Activated CD8-positive, alpha-beta memory T cell treated with anti-CD3 and anti-CD28 coated beads, Interleukin-2, amount 10 ng/mL, durations not matched to agents 7 days and 5 days (primary cell): ENCODE measurements around the gene CSE1L. TPM values are rescaled to one million over a fixed set of nuclear protein-coding genes. Genes with fewer than 3 reads are reported as not detected.
A peak's percentile ranks its signal among the peaks of the same experiment; 100 is the strongest.
"Not testable (repeated sequence)": the region's sequence is repeated elsewhere in the genome, so short reads cannot be mapped to it uniquely, and the experiment has no call there.

ENCODE experiments used
- ATAC-seq: fragments of 150-1000 bp; cut with Tn5 transposase; one replicate; pipeline ENCODE4 v1.10.0; 2021; ENCODE audit warnings: moderate library complexity
- CTCF ChIA-PET: fragments of 350-600 bp; sonication (Branson Sonifier 250); formaldehyde crosslinking; loops from one replicate; lab custom pipeline; 2021; ENCODE audit warnings: antibody characterized with exemption; lab: Charles Lee
- DNase-seq: peaks from one replicate; pipeline ENCODE4 v3.0.0-alpha.2; 2020
- H3K27ac Mint-ChIP-seq: one replicate; pipeline ENCODE4 v1.8.0; 2021; ENCODE audit warnings: mild to moderate bottlenecking, mixed read lengths
- H3K27me3 Mint-ChIP-seq: one replicate; pipeline ENCODE4 v1.8.0; 2021; ENCODE audit warnings: mixed read lengths
- H3K36me3 Mint-ChIP-seq: one replicate; pipeline ENCODE4 v1.8.0; 2021; ENCODE audit warnings: mild to moderate bottlenecking, mixed read lengths
- H3K4me1 Mint-ChIP-seq: one replicate; pipeline ENCODE4 v1.8.0; 2021; ENCODE audit warnings: mixed read lengths
- H3K4me3 Mint-ChIP-seq: one replicate; pipeline ENCODE4 v1.8.0; 2021; ENCODE audit warnings: mild to moderate bottlenecking, moderate library complexity, mixed read lengths
- H3K9me3 Mint-ChIP-seq: one replicate; pipeline ENCODE4 v1.8.0; 2022; ENCODE audit warnings: low read depth, mixed read lengths
- total RNA-seq, 2 experiments: library from RNA; stranded (reverse); gene quantifications; one replicate each; pipeline ENCODE4 v1.2.3, GENCODE V29; 2021

The CSE1L gene, protein sequence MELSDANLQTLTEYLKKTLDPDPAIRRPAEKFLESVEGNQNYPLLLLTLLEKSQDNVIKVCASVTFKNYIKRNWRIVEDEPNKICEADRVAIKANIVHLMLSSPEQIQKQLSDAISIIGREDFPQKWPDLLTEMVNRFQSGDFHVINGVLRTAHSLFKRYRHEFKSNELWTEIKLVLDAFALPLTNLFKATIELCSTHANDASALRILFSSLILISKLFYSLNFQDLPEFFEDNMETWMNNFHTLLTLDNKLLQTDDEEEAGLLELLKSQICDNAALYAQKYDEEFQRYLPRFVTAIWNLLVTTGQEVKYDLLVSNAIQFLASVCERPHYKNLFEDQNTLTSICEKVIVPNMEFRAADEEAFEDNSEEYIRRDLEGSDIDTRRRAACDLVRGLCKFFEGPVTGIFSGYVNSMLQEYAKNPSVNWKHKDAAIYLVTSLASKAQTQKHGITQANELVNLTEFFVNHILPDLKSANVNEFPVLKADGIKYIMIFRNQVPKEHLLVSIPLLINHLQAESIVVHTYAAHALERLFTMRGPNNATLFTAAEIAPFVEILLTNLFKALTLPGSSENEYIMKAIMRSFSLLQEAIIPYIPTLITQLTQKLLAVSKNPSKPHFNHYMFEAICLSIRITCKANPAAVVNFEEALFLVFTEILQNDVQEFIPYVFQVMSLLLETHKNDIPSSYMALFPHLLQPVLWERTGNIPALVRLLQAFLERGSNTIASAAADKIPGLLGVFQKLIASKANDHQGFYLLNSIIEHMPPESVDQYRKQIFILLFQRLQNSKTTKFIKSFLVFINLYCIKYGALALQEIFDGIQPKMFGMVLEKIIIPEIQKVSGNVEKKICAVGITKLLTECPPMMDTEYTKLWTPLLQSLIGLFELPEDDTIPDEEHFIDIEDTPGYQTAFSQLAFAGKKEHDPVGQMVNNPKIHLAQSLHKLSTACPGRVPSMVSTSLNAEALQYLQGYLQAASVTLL
- total RNA-seq: 100 to 1,000 TPM in 1 of 2 experiments, 10 to 100 TPM in 1; 93.1 to 111 TPM

DNA sequence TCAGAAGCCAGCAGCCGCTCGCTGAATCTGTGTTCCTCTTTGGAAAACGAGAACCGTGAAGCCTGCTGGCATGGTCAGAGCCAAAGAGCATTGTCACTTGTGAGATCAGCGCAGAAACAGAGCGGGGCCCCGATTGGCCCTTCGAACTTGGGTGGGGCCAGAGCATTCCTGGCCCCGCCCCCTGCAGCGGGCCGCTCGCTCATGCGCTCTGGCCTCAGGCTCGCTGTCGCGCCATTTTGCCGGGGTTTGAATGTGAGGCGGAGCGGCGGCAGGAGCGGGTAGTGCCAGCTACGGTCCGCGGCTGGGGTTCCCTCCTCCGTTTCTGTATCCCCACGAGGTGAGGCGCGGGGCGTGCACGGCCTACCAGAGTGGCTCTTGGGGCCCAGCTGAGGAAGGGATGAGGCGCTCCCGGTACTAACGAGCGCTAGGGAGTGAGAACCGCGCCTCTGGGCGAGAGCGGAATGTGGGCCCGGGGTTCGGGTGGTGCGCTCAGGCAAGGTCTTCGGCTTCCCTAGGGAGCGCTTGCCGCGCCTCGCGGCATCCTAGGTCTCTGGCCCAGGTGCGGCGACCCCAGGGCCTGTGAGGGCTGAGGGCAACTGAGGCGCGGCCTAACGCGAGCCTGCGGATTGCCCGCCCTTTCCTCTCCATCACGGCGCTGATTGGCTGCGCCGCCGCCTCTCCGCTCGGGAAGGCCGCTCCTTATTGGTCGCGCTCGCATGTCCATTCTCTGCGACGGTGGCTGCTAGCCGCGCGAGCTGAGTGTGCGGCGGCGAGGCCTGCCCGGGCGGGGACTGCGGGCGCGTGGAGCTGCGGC, at the start of gene CSE1L:
TSS of gene CSE1L (plus strand) at position 226 of the 814 bp plus-strand sequence. CDS start 12,152 bp downstream, outside the sequence.
- Mint-ChIP-seq H3K27ac (peak within 1 kb of the TSS; percentile 95), H3K4me3 (peak within 1 kb of the TSS; percentile 98), H3K27me3 (no peaks in the 10 kb centered on the region), H3K4me1 (peaks cover 40% of the 10 kb centered on the region), H3K9me3 (no peaks in the 10 kb centered on the region), H3K36me3 (peaks cover 31% of the 10 kb centered on the region)
- DNase-seq (peak; percentile 96), ATAC-seq (peak; percentile 91)
- CTCF ChIA-PET: interaction anchor here (1.0 to 1.9 kb wide), 7 partner anchors 10 to 171 kb away, joined by 3 to 6 read pairs (median 3); no protein-coding TSS in a partner anchor

DNA sequence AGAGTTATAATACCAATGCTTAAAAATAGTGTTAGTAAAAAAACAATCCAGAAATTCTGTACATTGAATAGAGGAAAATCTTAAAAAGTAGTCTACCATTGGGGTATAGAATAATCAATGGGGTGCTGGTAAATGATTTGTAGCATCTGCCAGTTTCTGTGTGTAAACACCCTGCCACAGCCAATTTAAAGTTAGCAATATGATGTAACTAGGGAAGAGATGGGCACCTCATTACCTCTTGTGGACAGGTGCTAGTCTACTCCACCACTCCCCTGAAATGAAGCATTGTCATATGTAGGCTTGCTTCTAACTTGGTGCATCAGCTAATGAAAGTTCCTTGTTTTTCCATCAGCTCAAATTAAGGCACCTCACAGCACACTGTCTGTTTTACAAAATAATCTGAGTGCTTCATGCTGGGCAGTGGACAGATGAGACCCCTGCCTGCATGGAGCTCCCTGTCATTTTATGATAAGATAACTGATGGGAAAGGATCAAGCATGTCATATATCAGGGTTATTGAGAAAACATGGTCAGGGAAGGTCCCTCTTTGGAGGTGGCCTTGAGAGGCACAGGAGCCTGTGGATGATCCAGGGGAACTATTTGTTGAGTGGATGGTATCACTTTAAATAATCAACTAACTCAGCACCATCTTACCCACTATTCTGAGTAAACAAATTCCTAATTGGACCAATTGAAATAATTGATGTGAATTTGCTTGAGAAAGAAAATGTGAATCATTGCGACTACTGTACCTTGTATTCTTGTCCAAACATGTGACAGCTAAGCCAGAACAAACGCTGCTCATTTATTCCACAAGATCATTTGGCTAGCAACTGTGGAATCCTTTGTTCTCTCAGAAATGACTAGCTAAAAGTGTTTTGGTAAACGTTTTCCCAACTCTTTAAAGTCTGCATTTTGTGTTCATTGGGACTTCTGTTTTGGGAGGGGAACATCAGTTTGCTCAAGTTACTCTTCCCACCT, 45.9 kb upstream of the CSE1L start:
- Mint-ChIP-seq H3K36me3 (peaks cover 33% of the 10 kb centered on the region), H3K27me3 (no peaks in the 10 kb centered on the region), H3K4me3 (no peak overlapping the region), H3K27ac (peak overlapping the region; percentile 9), H3K4me1 (no peaks in the 10 kb centered on the region), H3K9me3 (no peaks in the 10 kb centered on the region)
- no peak for ATAC-seq
- CTCF ChIA-PET: no interaction called here
- no peak for DNase-seq

DNA sequence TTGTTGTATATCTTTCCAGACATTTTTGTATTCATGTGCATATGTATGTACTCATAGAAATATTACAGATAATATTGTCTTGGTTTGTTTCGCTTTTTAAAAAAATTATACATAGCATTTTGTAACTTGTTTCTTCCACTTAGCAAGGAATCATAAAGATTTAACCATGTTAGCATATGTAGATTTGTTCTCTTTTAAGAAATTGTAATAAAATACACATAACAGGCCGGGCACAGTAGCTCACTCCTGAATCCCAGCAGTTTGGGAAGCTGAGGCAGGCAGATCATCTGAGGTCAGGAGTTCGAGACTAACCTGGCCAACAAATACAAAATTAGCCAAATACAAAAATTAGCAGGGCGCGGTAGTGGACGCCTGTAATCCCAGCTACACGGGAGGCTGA, 44.4 kb upstream of the CSE1L start:
- Mint-ChIP-seq H3K27ac (no peak overlapping the region), H3K4me1 (no peaks in the 10 kb centered on the region), H3K27me3 (no peaks in the 10 kb centered on the region), H3K4me3 (no peak overlapping the region), H3K9me3 (no peaks in the 10 kb centered on the region), H3K36me3 (peaks cover 33% of the 10 kb centered on the region)
- no peak for ATAC-seq
- no peak for DNase-seq
- CTCF ChIA-PET: no interaction called here

DNA sequence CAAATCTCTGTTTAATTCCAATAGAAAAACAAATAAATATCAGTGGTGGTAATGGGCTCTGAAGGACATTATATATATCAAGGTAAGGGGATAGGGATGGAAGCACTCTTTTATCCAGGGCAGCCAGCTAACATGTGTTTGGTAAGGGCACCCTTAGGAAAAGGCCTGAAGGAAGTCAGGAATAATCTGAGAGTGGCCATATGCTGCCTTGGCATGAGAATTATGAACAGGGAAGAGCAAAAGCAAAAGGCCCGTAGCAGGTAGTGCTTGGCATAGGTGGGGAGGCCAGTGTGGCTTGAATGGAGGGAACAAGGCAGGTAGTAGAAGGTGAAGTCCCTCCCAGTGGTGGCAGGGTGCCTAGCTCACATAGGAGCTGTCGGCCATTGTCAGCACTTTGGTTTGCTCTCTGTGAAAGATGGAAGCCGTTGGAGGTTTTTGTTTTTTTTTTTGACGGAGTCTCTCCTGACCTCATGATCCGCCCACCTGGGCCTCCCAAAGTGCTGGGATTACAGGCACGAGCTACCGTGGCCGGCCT, 39.6 kb upstream of the CSE1L start:
- CTCF ChIA-PET: no interaction called here
- Mint-ChIP-seq H3K36me3 (peaks cover 23% of the 10 kb centered on the region), H3K27ac (no peak overlapping the region), H3K27me3 (no peaks in the 10 kb centered on the region), H3K4me3 (no peak overlapping the region), H3K9me3 (no peaks in the 10 kb centered on the region), H3K4me1 (no peaks in the 10 kb centered on the region)
- DNase-seq (no peak), ATAC-seq (no peak)

DNA sequence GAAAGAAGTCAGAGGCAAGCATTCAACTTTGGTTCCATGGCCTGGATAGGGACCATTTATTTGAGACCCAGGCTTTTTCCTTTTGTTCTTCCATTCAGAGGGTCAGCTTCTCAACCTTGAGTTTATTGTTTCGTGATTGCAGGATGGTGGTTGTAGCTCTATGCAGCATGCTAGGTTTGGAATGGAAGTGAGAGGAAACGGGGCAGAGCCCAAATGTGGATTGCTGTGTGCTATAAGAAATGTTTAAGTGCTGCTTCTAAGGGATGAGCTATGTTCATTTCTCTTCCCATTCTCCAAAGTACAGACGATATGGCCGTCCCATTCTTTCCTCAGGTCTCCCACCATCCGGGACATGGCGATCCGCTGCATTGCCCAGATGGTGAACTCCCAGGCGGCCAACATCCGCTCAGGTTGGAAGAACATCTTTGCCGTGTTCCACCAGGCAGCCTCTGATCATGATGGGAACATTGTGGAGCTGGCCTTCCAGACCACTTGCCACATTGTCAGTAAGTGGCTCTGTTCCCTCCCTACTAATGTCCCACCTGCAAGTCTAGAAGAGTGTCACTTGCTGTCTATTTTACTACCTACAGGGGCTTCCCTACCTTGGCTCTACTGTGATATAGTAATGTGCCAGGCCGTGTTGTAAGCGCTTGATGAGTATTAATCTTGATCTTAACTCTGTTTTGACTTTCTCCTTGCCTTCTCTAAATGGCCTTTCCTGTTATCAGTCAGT, 36.0 kb upstream of the CSE1L start:
- no peaks in the 10 kb centered on the region for H3K9me3 Mint-ChIP-seq
- no peak overlapping the region for H3K4me3 Mint-ChIP-seq
- ATAC-seq (no peak), DNase-seq (no peak)
- H3K27me3 Mint-ChIP-seq: no peaks in the 10 kb centered on the region
- CTCF ChIA-PET: interaction anchor here (1.2 kb wide), 1 partner anchor 14 kb away, joined by 3 read pairs; no protein-coding TSS in a partner anchor
- no peaks in the 10 kb centered on the region for H3K4me1 Mint-ChIP-seq
- H3K27ac Mint-ChIP-seq: no peak overlapping the region
- H3K36me3 Mint-ChIP-seq: peaks cover 29% of the 10 kb centered on the region

DNA sequence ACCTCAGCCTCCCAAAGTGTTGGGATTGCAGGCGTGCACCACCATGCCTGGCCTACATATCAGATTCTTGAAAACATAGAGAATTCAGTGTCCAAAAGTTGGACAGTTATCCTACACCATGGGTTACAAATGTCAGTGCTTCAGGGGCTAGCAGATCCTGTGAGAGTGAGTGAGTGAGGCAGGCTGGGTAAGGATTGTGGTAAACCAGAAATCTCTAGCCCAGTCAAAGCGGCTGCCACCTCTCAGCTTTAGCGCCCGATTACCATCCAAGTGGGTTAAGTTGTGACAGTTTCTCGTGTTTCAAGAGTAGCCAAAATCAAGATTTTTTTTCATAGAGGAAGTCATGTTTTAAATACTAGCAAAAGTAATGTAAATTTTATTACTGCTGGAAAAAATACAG, 21.9 kb upstream of the CSE1L start:
- H3K4me1 Mint-ChIP-seq: no peaks in the 10 kb centered on the region
- peak; percentile 47 for ATAC-seq
- H3K36me3 Mint-ChIP-seq: peaks cover 23% of the 10 kb centered on the region
- no peaks in the 10 kb centered on the region for H3K9me3 Mint-ChIP-seq
- no peaks in the 10 kb centered on the region for H3K27me3 Mint-ChIP-seq
- no peak for DNase-seq
- CTCF ChIA-PET: interaction anchor here (1.0 kb wide), 1 partner anchor 119 kb away, joined by 4 read pairs; no protein-coding TSS in a partner anchor
- no peak overlapping the region for H3K4me3 Mint-ChIP-seq
- H3K27ac Mint-ChIP-seq: no peak overlapping the region

DNA sequence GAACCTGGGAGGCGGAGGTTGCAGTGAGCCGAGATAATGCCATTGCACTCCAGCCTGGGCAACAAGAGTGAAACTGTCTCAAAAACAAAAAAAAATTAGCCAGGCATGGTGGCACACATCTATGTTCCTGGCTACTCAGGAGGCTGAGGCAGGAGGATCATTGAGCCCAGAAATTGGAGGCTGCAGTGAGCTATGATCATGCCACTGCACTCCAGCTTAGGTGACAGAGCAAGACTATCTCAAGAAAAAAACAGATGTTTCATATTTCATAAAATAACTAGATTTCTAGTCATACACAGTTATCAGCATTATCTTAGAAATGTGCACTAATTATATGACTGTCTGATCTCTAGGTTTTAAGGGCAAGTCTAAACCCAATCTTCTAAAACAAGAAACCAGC, 17.9 kb upstream of the CSE1L start:
- H3K27ac Mint-ChIP-seq, DNase-seq, H3K27me3 Mint-ChIP-seq, H3K4me1 Mint-ChIP-seq, H3K4me3 Mint-ChIP-seq, ATAC-seq, H3K9me3 Mint-ChIP-seq: not testable (repeated sequence)
- peaks cover 23% of the 10 kb centered on the region for H3K36me3 Mint-ChIP-seq
- CTCF ChIA-PET: interaction anchor here (1.9 to 2.5 kb wide), 2 partner anchors 29 to 189 kb away, joined by 4 to 8 read pairs; no protein-coding TSS in a partner anchor

DNA sequence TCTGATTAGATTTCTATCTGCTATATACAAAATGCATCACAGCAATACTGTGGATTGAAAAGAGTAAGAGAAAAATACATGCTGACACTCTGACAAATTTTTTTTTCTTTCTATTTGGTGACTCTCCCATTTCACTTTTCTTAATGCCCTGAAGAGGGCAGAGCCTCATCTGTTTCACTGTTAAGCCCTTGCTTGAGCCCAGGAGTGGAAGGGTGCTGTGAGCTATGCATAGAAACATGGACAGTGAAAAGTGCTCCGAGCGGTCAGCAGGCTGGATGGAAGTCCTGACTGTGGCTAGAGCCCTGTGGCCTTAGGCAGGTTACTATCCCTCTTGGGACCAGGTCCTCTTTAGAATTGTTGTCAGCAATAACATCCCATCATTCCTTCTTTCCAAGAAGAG, 17.4 kb upstream of the CSE1L start:
- no peak overlapping the region for H3K4me3 Mint-ChIP-seq
- H3K27ac Mint-ChIP-seq: no peak overlapping the region
- H3K36me3 Mint-ChIP-seq: peaks cover 27% of the 10 kb centered on the region
- CTCF ChIA-PET: interaction anchor here (0.8 to 2.5 kb wide), 4 partner anchors 9 to 189 kb away, joined by 3 to 8 read pairs (median 5); partner anchors contain the start of gene CSE1L
- no peaks in the 10 kb centered on the region for H3K27me3 Mint-ChIP-seq
- ATAC-seq (no peak), DNase-seq (no peak)
- H3K9me3 Mint-ChIP-seq: no peaks in the 10 kb centered on the region
- H3K4me1 Mint-ChIP-seq: no peaks in the 10 kb centered on the region

DNA sequence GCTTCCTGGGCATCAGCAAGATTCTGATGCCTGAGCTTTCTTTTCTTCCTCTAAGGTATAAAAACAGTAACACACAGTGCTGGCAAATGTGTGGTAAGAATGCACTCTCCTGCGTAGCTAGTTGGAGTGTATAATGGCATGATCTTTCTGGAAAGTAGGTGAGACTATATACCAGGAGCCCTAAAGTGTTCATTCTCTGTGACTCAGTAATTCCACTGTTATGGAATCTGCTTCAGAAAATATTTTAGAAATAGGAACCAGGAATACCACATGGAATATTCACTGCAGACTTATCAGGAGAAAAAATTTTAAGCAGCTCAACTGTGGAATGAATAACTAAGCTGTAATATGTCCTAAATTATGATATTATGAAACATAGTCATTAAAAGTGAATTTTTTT, 16.9 kb upstream of the CSE1L start:
- Mint-ChIP-seq H3K27ac (no peak overlapping the region), H3K4me1 (no peaks in the 10 kb centered on the region), H3K27me3 (no peaks in the 10 kb centered on the region), H3K36me3 (peaks cover 27% of the 10 kb centered on the region), H3K9me3 (no peaks in the 10 kb centered on the region), H3K4me3 (no peak overlapping the region)
- no peak for DNase-seq
- ATAC-seq: no peak
- CTCF ChIA-PET: interaction anchor here (0.8 to 2.5 kb wide), 5 partner anchors 9 to 394 kb away, joined by 3 to 8 read pairs (median 4); partner anchors contain the start of gene CSE1L

DNA sequence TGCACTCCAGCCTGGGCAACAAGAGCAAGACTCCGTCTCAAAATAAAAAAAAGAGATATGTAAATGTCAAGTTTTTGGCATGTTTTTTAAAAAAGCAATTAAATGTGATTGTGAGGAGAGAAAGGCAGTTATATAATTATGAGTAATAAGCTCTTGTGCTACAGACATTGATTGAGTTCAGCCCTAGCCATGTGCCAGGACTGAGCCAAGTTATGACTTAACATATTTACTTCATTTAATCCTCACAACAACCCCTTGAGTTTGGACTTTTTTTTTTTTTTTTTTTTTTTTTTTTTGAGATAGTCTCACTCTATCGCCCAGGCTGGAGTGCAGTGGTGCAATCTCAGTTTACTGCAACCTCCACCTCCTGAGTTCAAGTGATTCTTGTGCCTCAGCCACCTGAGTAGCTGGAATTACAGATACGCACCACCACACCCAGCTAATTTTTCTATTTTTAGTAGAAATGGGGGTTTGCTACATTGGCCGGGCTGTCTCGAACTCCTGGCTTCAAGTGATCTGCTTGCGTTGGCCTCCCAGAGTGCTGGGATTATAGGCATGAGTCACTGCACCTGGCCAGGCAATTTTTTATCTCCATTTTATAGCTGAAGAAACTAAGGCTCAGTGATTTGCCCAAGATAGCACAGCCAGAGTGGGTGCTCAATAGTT, 15.0 kb upstream of the CSE1L start:
- no peak for DNase-seq
- Mint-ChIP-seq H3K27ac (no peak overlapping the region), H3K9me3 (no peaks in the 10 kb centered on the region), H3K4me3 (no peak overlapping the region), H3K36me3 (peaks cover 23% of the 10 kb centered on the region), H3K4me1 (no peaks in the 10 kb centered on the region), H3K27me3 (no peaks in the 10 kb centered on the region)
- CTCF ChIA-PET: interaction anchor here (0.7 kb wide), 1 partner anchor 22 kb away, joined by 3 read pairs; no protein-coding TSS in a partner anchor
- no peak for ATAC-seq
